ENCODE measurements around the gene RPS19BP1. TPM values are rescaled to one million over a fixed set of nuclear protein-coding genes. Genes with fewer than 3 reads are reported as not detected.

RPS19BP1 gene
- polyA plus RNA-seq, 1 experiment = 66.7 TPM

- no peak overlapping the region for H3K4me3 ChIP-seq (ENCODE audit: low read depth, low read length)
- peaks cover 17% of the 10 kb centered on the region for H3K36me3 ChIP-seq (ENCODE audit: control insufficient read depth, insufficient read depth, low read length)
- CTCF ChIA-PET = interaction anchor here (2.1 kb wide), 2 partner anchors 11 to 25 kb away, joined by 6 to 16 read pairs; no protein-coding TSS in a partner anchor
- POLR2A ChIA-PET = no interaction called here
- peaks cover 1% of the 10 kb centered on the region; the same call in 1 of the 2 replicates for H3K27me3 ChIP-seq (ENCODE audit: control insufficient read depth, insufficient read depth, low read length)
- DNase-seq (ENCODE audit: low read depth) = no peak
- TF ChIP-seq CTCF (IDR thresholded peaks at IDR 0.05; ENCODE audit: insufficient read depth, low read depth, low read length) = no peak
Observed at GRCh38 chr22:39503630-39504029, 28.9 kb downstream of the RPS19BP1 start.

GRCh38 chr22:39502789-39503409 is 29.6 kb downstream of the RPS19BP1 start:
- CTCF ChIA-PET = interaction anchor here (1.4 to 2.1 kb wide), 4 partner anchors 11 to 522 kb away, joined by 5 to 16 read pairs (median 6); no protein-coding TSS in a partner anchor
- no peak for DNase-seq (ENCODE audit: low read depth)

DNA sequence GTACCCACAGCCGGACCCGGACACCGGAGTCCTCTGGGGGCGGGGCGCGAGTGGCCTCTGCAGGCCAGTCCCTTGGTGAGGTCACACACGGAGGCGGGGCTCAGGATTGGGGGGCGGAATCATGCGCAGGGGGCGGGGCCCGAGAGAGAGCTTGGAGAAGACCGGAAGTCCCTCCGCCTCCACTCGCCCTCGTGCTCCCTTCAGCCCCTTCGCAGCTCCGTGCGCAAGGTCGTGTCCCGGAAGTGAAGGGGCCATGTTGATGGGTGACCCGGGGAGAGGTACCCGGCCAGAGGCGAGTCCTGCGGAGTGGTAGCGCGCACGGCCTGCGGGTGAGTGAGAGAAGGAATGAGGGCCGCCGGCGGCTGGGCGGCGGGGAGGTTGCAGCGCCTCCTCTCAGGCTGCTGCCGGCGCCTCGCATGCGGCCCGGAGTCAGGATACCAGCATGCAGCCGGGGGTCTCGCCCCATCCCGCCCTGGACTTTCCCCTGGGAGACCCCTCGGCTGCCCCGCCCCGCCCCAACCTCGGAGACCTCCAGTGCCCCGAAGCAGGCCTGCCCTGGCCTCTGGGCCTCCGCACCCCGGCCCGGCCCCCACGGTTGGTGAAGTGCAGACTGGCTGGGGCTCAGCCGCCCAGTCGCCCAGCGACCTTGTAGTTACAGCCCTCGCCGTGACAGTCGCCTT is 30.3 kb downstream of the RPS19BP1 start, which contains the start of gene MIEF1:
MIEF1 (plus strand) TSS at position 182 of the 680 bp plus-strand sequence. CDS start 9,005 bp downstream, outside the sequence.
- ChIA-PET POLR2A (interaction anchor here (0.6 to 1.5 kb wide), 4 partner anchors 8 to 184 kb away, joined by 3 to 12 read pairs (median 4); partner anchors contain the start of gene ATF4), CTCF (interaction anchor here (0.6 to 2.1 kb wide), 8 partner anchors 8 to 522 kb away, joined by 3 to 7 read pairs (median 5); partner anchors contain the start of gene ATF4)
- TF ChIP-seq CTCF (IDR thresholded peaks at IDR 0.05; ENCODE audit: insufficient read depth, low read depth, low read length) = no peak; the same call in 1 of the 2 replicates

More at GRCh38 chr22:39502789-39503409, 29.6 kb downstream of the RPS19BP1 start:
- no peak for TF ChIP-seq CTCF (IDR thresholded peaks at IDR 0.05; ENCODE audit: insufficient read depth, low read depth, low read length)
- POLR2A ChIA-PET = interaction anchor here (1.1 to 1.5 kb wide), 2 partner anchors 17 to 19 kb away, joined by 4 to 12 read pairs; partner anchors contain the start of gene ATF4
- peaks cover 1% of the 10 kb centered on the region; the same call in 1 of the 2 replicates for H3K27me3 ChIP-seq (ENCODE audit: control insufficient read depth, insufficient read depth, low read length)
- H3K4me3 ChIP-seq (ENCODE audit: low read depth, low read length) = peak overlapping the region; percentile 77
- H3K36me3 ChIP-seq (ENCODE audit: control insufficient read depth, insufficient read depth, low read length) = peaks cover 17% of the 10 kb centered on the region

DNA sequence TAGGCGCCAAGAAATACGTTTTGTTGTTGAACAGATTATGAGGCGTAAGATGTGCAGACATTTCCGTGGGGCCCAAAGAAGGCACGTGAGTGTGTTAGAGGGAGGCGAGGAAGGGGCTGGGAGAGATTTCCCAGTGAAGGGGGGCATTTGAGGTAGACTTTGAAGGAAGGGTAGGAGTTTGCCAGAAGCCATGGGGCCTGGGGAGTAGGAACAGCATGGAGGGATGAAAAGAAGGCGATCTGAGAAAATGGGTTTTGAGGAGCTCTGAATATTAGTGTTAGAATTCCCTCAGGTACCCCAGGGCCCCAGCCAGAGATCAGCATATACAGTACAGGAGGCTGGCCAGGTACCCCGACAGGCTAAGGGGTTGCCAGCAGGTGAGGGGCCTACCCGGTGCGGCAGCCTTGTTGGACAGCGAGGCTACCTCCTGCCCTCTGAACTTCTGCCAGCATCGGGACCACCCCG is 30.9 kb downstream of the RPS19BP1 start:
- peaks cover 16% of the 10 kb centered on the region for H3K36me3 ChIP-seq (ENCODE audit: control insufficient read depth, insufficient read depth, low read length)
- ChIA-PET POLR2A (interaction anchor here (0.6 to 1.5 kb wide), 3 partner anchors 8 to 21 kb away, joined by 3 to 12 read pairs (median 4); partner anchors contain the start of gene ATF4), CTCF (interaction anchor here (1.1 to 2.1 kb wide), 8 partner anchors 8 to 523 kb away, joined by 3 to 7 read pairs (median 5); partner anchors contain the start of gene ATF4)
- no peak for TF ChIP-seq CTCF (IDR thresholded peaks at IDR 0.05; ENCODE audit: insufficient read depth, low read depth, low read length)
- peak overlapping the region; percentile 77 for H3K4me3 ChIP-seq (ENCODE audit: low read depth, low read length)
- no peak for DNase-seq (ENCODE audit: low read depth)
- H3K27me3 ChIP-seq (ENCODE audit: control insufficient read depth, insufficient read depth, low read length) = peaks cover 1% of the 10 kb centered on the region; the same call in 1 of the 2 replicates

More for the DNA sequence above, 30.3 kb downstream of the RPS19BP1 start, which contains the start of gene MIEF1:
- Histone ChIP-seq H3K36me3 (ENCODE audit: control insufficient read depth, insufficient read depth, low read length) (peaks cover 16% of the 10 kb centered on the region), H3K27me3 (ENCODE audit: control insufficient read depth, insufficient read depth, low read length) (peaks cover 1% of the 10 kb centered on the region; the same call in 1 of the 2 replicates), H3K4me3 (ENCODE audit: low read depth, low read length) (peak within 1 kb of the TSS; percentile 77)
- DNase-seq (ENCODE audit: low read depth) = peak; percentile 70

Measured in BJ (cell line).